ENCODE measurements around the gene RNASEH2C.
"Not testable (repeated sequence)": the region's sequence is repeated elsewhere in the genome, so short reads cannot be mapped to it uniquely, and the experiment has no call there.

Gene RNASEH2C

DNA sequence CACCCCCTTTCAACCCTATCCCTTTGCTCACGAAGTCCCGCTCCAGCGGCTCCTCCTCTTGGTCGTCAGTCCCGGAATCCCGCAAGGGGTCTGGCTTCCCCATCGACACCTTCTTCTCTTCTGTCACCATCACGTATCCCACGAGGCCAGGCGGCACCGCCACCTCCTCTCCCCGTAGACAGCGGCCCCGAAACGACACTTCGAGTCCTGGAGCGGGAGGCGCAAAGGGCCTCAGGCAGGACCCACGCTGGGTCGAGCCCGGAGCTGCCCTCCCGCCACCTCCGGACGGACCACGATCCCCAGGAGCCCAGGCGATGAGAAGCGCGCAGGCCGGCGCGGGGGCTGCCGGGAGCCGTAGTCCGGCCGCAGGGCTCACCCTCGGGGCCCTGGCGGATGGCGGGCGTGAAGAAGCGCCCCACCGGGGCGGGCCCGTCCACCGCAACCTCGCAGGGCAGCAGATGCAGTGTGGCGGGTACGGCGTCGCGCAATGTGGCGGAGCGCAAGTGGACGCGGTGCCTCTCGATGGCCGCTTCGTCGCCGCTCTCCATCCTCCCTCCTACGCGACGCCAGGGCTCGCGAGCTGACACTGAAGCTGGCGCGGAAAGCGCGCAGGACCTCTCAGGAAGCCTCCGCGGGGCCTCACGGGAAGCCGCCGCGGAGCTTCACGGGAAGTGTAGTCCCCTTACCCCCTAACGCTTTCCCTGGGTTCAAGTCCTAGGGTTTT is at the start of gene RNASEH2C:
TSS of gene RNASEH2C (minus strand) at position 588 of the 724 bp plus-strand sequence. CDS start at position 548, 40 bp downstream.
- DNase-seq: peak; percentile 79

DNA sequence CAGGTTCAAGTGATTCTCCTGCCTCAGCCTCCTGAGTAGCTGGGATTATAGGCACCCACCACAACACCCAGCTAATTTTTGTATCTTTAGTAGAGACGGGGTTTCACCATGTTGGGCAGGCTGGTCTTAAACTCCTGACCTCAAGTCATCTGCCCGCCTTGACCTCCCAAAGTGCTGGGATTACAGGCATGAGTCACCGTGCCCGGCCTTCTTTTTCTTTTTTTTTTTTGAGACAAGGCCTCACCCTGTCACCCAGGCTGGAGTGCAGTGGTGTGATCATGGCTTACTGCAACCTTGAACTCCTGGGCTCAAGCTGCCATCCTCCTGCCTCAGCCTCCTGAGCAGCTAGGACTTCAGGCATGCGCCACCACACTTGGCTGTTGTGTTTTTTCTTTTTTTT is 47.2 kb upstream of the RNASEH2C start:
- DNase-seq: not testable (repeated sequence)

DNA sequence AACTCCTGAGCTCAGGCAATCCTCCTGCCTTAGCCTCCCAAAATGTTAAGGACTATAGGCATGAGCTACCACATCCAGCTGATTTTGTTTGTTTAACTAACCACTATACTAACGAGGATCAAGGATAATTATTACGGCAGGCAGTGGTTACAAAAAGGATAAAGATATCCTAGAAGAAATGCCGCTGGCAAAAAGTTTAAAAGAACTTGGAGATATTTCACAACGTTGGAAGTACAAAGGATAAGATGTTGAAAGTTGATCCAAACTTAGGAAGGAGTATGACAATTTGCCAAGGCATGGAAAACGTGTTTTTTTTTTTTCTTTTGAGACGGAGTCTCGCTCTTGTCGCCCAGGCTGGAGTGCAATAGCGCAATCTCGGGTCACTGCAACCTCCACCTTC is 46.8 kb upstream of the RNASEH2C start:
- DNase-seq: no peak

DNA sequence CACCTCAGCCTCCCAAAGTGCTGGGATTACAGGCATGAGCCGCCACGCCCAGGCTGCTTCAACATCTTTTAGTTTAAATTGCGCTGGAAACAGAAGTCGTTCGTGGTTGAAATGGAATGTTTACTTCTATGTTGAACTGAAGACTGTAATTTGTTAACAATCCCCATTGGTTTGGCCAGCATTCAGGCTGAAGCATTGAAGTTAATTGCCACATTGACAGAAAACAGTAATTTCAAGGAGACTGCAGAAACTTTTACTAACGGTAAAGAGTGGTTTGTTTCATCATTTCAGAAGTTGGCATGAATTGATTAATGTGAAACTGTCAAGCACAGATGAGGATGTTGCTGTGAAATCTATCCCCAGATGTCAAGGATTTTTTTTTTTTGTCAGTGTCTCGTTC is 45.9 kb upstream of the RNASEH2C start:
- no peak for DNase-seq

DNA sequence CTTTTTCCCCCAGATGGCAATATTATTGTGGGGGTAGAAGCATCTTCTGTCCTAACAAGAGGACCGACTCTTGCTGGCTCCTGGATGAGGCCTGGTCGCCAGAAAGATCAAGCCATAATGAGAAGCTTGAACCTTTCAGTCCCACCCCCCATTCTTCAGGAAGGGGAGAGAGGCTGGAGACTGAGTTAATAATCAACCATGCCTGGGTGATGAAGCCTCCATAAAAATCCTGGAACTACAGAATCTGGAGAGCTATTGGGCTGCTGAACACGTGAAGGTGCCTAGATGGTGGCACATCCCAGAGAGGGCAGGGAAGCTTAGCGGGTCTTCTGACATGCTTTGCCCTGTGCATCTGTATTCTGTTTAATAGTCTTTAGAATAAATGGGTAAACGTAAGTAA is 43.8 kb upstream of the RNASEH2C start:
- no peak for DNase-seq

DNA sequence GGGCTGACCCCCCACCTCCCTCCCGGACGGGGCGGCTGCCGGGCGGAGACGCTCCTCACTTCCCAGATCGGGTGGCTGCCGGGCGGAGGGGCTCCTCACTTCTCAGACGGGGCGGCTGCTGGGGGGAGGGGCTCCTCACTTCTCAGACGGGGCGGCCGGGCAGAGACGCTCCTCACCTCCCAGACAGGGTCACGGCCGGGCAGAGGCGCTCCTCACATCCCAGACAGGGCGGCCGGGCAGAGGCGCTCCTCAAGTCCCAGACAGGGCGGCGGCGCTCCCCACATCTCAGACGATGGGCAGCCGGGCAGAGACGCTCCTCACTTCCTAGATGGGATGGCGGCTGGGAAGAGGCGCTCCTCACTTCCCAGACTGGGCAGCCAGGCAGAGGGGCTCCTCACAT is 42.2 kb upstream of the RNASEH2C start:
- DNase-seq: not testable (repeated sequence)

DNA sequence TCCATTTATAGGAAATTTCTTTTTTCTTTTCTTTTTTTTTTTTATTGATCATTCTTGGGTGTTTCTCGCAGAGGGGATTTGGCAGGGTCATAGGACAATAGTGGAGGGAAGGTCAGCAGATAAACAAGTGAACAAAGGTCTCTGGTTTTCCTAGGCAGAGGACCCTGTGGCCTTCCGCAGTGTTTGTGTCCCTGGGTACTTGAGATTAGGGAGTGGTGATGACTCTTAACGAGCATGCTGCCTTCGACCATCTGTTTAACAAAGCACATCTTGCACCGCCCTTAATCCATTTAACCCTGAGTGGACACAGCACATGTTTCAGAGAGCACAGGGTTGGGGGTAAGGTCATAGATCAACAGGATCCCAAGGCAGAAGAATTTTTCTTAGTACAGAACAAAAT is 41.6 kb upstream of the RNASEH2C start:
- not testable (repeated sequence) for DNase-seq

DNA sequence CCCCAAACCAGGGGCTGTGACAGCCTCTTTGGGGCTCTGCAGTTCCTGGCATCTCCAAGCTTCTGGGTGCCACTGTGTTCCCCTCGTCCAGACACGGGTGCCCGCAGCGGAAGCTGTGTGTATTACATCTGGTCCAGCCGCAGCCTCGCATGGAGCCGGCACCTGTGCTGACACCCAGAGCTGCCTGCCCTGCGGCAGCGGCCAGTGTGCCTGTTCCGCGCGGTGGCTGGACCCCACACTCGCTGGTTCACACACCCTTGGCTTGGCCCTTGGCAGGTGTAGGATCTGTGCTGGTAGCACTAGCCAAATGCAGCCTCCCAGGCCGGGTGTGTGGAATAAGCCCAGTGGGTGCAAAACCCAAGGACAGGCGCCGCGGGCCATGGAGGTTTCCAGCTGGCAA is 24.5 kb upstream of the RNASEH2C start:
- DNase-seq: no peak

DNA sequence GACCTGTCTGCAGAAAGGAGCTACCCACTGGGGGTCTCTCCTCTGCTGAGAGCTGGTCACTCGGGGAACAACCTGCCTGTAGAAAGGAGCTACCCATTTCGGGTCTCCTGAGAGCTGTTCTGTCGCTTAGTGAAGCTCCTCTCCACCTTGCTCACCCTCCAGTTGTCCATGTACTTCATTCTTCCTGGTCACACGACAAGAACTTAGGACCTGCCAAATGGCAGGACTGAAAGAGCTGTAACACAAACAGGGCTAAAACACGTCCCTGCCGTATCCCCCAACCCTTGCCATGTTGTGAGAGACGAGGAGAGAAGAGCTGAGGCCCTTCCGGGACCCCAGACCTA is 24.1 kb upstream of the RNASEH2C start:
- DNase-seq: no peak

DNA sequence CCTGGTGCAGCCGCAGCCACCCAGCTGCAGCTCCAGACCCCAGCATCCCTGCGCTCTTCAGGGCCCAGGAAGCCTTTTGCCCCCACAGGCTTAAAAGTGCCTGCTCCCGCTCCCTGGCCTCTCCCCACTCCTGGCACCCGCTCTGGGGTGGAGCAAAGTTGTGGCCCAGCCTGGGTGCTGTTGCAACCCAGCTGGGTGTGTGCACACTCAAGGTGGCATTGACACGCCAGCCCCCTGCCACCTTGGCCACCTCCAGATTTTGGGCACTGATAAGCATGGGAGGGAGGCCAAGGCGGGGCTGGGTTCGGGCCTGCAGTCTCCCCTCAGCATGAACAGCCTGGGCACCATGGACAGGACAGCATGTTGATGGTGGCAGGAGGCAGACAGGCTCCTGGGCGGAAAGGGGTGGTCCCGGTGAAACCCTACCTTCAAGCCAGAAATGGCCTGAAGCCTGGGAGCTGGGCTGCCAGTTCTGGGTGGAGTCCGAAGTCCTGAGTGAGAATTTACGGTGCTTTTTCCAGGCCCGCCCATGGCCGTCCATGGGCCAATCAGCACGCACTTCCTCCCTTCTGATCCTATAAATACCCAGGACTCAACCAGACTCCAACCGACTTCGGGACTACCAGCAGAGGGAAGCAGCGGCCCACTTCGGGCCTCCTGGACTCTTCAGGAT is 23.6 kb upstream of the RNASEH2C start:
- DNase-seq: peak; percentile 13

DNA sequence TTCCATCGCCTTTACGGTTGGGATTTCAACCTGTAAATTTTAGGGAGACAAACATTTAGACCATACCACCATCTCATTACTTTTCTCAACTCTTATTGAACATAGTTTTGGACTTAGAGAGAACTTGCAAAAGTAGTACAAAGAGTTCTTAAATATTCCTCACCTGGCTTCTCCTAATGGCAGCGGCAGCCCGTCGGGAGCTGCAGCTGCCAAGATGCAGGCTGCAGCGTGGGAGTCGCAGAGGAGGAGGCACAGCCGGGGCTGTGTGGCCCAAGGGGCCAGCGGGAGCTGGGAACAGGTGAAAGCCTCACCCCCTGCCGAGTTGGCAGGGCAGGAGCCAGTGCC is 23.1 kb upstream of the RNASEH2C start:
- DNase-seq: no peak

DNA sequence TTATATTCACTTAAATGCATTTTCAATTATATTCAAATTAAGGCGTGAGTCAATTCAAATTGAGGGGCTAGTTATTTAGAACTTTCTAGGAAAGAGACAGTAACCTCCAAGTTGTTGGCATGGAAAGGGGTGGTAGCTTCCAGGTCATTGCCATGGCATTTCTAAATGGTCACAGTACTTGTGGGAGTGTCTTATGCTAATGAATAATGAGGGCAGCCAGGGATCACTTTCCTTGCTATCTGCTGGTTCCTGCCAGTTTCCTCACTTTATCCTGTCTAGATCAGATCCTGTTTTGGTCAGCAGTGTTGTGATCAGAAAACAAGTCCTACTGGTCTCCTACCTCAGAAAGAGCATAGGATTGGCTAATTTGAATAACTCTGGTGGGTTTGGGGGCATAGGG is 21.8 kb upstream of the RNASEH2C start:
- DNase-seq: no peak

DNA sequence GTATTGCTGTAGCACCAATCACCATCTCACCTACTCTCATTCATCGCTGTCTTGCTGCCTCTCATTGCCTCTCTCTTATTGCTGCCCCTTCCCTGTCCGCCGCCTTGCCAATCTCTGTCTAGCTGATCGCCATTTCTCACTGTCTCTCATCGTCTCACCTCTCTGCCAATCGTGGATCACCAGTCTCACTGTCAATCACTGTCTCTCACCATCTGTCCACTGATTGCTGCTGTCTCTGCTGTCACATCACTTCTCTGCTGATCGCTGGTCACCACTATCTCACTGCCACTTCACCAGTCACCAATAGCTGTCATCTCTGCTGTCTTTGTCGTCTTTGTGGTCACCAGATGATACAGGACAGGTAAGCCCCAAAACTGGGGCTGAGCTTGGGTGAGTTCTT is 20.6 kb upstream of the RNASEH2C start:
- DNase-seq: no peak

DNA sequence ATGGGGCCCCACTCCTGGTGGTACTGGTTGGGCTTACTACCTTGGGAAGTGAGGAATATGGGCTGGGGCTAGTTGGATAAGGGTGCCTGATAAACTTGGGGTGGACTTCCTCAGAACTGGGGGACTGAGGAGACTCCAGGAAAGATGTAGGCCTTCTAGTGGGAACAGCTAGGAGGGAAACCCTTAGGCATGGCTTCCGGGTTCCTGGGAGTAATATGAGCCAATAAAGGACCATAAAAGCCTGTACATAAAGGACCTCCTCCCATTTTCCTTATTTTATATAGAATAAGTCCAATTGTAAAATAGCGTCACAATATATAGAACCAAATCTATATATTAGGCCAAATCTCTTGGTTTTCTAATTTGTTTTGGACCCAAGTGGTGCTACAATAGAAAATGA is 18.4 kb upstream of the RNASEH2C start:
- DNase-seq: no peak

DNA sequence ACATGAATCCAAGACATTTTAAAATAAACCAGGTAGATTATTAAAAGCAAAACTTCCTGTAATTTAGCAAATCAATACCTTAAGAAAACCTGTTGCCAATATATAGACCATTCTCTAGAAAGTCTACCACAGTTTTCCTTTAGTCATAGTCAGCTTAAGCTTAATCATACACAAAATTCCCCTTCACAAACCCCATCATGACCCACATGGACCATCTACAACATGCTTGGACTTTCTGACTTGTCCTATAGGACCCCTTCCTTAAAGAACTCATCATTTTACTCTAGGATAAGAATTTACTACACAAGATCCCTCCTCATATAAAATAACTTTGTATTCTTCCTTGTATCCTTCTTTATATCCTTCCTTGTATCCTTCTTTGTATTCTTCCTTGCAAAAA is 16.2 kb upstream of the RNASEH2C start:
- no peak for DNase-seq

DNA sequence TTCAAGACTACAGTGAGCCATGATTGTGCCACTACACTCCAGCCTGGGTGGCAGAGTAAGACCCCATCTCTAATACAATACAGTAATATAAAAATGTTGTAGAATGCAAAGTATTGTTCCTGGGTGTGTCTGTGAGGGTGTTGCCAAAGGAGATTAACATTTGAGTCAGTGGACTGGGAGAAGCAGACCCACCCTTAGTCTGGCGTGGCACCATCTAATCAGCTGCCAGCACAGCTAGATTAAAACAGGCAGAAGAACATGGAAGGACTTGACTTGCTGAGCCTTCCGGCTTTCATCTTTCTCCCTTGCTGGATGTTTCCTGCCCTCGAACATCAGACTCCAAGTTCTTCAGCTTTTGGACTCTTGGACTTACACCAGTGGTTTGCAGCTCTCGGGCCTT is 14.5 kb upstream of the RNASEH2C start:
- DNase-seq: not testable (repeated sequence)

DNA sequence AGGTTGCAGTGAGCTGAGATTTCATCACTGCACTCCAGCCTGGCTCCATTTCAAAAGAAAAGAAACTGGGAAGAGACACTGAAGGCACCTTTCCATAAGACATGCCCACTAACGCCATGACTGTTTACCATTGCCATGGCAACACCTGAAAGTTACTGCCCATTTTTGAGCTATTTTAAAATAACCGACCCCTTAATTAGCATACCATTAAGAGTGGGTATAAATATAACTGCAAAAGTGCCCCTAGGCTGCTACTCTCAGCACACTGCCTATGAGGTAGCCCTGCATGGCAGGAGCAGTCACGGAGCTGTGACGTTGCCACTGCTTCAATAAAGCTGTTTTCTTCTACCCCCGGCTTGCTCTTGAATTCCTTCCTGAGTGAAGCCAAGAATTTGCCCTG is 9.9 kb upstream of the RNASEH2C start:
- no peak for DNase-seq

DNA sequence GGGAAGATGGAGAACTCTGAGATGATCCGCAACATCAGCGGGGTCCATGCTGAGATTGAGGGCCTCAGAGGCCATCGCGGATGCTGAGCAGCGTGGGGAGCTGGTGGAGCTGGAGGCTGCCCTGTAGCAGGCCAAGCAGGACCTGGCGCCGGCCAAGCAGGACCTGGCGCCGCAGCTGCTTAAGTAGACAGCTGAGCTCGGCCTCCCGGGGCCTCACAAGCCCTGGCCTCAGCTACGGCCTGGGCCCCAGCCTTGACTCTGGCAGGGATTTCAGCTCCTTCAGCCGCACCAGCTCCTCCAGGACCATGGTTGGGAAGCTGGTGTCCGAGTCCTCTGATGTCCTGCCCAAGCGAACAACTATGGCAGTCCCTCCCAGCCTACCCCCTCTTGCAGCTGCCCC is 7.3 kb upstream of the RNASEH2C start:
- no peak for DNase-seq

DNA sequence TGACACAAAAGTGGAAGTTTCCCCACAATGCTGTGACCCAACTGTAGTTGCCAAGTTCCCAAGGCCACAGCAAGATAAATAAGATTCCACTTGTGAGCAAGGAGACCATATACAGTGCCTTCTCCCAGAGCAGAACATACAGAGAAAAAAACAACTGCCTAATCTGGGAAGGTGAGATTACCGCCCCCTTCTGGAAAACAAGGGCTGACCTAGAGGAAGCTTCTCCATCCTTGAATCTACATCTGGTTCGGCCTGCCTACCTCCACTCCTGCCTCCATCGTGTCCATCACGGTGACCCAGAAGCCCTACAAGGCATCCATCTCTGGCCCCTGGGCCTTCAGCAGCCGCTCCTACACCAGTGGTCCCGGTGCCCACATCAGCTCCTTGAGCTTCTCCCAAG is 6.1 kb upstream of the RNASEH2C start:
- no peak for DNase-seq

DNA sequence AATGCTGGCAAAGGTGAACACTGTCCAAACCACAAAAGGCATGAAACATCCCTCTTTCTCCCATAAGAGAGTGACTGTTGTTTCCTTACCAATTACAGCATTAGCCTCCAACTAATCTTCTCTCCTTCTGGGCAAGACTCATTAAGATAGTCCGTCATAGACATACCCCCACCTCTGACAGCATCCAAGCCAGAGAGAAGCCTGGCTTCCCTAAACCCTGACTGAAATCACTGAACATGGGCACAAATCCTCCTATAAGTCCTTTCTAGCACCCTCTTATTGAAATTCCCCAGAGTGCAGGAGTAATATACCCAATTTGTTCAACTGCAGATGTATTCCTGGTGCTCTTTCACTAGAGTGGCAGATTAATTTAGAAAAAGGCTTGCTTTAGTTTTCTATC is 1.7 kb upstream of the RNASEH2C start:
- DNase-seq: no peak

DNA sequence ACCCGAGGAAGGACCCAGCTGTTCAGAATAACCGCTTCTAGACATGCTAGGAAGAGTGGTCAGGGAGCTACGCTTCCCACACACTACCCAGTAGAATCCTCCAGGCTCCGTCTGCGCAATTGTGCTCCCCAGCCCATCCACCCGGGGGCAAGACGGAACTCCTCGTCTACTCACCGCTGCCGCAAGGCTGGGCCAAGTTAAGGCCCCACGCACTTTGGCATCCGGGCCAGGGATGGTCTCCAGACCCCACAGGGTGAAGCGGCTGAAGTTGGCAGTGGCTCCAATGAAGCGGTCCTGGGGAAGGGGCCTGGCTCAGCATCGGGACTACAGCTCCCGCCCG is 757 bp downstream of the RNASEH2C start:
- DNase-seq: peak; percentile 20

DNA sequence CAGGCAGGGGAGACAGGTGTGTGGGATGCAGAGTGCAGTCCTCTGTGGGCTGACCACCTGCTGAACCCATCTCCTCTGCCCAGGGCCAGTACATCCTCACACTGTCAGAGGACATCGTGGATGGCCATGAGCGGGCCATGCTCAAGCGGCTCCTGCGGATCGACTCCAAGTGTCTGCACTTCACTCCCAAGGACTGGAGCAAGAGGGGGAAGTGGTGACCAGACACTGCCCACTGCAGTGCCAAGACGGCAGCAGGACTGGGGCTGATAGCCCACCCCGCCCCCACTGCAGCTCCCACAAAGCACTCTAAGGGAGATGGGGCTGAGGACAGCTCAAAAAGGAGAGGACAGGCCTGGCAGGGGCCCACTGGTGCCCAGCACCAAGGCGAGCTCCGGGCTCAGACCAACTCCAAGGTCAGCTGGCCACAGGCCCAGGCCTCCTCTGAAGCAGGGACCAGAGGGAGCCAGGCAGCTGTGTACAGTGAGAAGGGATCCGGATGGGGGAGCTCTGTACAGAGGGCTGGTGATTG is 1.6 kb downstream of the RNASEH2C start:
- no peak for DNase-seq

DNA sequence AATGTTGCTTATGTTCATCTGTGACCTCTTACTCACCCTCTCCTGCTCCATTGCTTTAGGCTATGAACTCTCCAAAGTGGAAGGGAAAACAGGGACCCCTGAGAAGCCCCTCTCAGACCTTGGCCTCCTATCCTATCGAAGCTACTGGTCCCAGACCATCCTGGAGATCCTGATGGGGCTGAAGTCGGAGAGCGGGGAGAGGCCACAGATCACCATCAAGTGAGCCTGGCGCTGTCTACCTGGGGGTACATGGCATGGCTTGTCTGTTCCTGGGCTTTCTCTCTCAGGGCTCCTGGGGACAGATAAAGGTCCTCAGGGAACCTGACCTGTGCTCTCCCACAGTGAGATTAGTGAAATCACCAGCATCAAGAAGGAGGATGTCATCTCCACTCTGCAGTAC is 2.1 kb downstream of the RNASEH2C start:
- no peak for DNase-seq

DNA sequence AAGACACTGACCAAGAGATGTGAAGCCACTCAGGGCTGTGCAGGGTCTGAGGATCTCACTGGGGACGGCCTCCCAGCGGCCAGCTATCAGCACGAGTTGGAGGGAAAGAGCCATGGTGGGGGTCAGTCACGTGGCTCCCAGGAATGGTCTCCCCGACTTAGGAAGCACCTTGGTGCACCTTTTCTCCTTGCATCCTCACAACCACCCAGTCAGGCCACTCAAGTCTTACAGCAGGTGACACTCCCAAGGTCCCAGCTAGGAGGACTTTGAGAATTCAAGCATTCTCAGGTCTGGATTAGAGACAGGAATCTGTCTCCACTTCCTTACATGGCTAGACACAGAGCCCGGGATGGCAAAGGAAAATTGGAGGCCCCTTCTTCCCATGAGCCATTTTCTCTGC is 2.7 kb downstream of the RNASEH2C start:
- no peak for DNase-seq
